Measurements from ENCODE around the gene TMEM203. TPM values are rescaled to one million over a fixed set of nuclear protein-coding genes. Genes with fewer than 3 reads are reported as not detected.

Gene TMEM203
- polyA plus RNA-seq, 1 of the 3 experiments (the other 2 are of a cell fraction) = 55.6 TPM

GRCh38 chr9:137222190-137223077 lies 17.0 kb upstream of the TMEM203 start, which contains the start of gene RNF208:
TSS of gene RNF208 (minus strand) at chr9:137222240. CDS start at chr9:137221212, 1,028 bp downstream.
- DNase-seq = peak; percentile 80
- Histone ChIP-seq H3F3A (replicated peaks; ENCODE audit: insufficient read depth) (peaks cover 16% of the 10 kb centered on the region), H3K27ac (ENCODE audit: low read depth in 2 of 2, low read length in 1 of 2) (peak within 1 kb of the TSS; percentile 15 to 76; a peak in 2 of 4 replicates), H4K20me1 (ENCODE audit: insufficient read depth) (no peaks in the 10 kb centered on the region), H2AFZ (ENCODE audit: low read depth) (0 out of 2 replicates have a peak within 1 kb of the TSS, but pooled peaks have one; percentile 46), H3K36me3 (replicated peaks in 1 of 2; ENCODE audit: control insufficient read depth in 1 of 2, insufficient read depth in 2 of 2, low read length in 1 of 2) (no peaks in the 10 kb centered on the region), H3K4me3 (ENCODE audit: low read depth in 2 of 2, low read length in 1 of 2) (peak within 1 kb of the TSS; percentile 56; a peak in 3 of 4 replicates), H3K4me2 (peak within 1 kb of the TSS; percentile 99), H3K4me1 (ENCODE audit: control insufficient read depth in 1 of 2, insufficient read depth in 2 of 2, low read depth in 1 of 2, low read length in 1 of 2) (peaks cover 5 to 33% of the 10 kb centered on the region in 2 experiments; a peak in 1 of 4 replicates), H3K9me2 (no peaks in the 10 kb centered on the region), H3K27me3 (ENCODE audit: insufficient read depth) (no peaks in the 10 kb centered on the region), H3K79me2 (ENCODE audit: insufficient read depth) (no peaks in the 10 kb centered on the region), H3K9me3 (no peaks in the 10 kb centered on the region), H3K9ac (peak within 1 kb of the TSS; percentile 49)
- TF ChIP-seq EZH2phosphoT487 (IDR thresholded peaks at IDR 0.05; ENCODE audit: borderline replicate concordance, low read depth) (no peak), SIN3A (IDR thresholded peaks at IDR 0.05; ENCODE audit: borderline replicate concordance, low read depth, low read length) (no peak), POLR2AphosphoS5 (IDR thresholded peaks at IDR 0.05; ENCODE audit: low read depth, low read length) (no peak), GATA2 (CRISPR knock-in tag; IDR thresholded peaks at IDR 0.05) (no peak), CTCF (IDR thresholded peaks at IDR 0.05) (no peak), USF2 (IDR thresholded peaks at IDR 0.05; ENCODE audit: borderline replicate concordance, low read depth, low read length) (no peak), MXI1 (IDR thresholded peaks at IDR 0.05; ENCODE audit: low read depth, low read length) (no peak), GABPA (IDR thresholded peaks at IDR 0.05; ENCODE audit: low read depth) (no peak), PBX3 (IDR thresholded peaks at IDR 0.05) (no peak), NFIC (IDR thresholded peaks at IDR 0.05; ENCODE audit: borderline replicate concordance) (no peak), RXRA (IDR thresholded peaks at IDR 0.05; ENCODE audit: borderline replicate concordance, low read depth) (no peak), MAX (IDR thresholded peaks at IDR 0.05; ENCODE audit: low read depth) (no peak), USF1 (IDR thresholded peaks at IDR 0.05; ENCODE audit: borderline replicate concordance, low read depth) (no peak), ELF1 (IDR thresholded peaks at IDR 0.05) (no peak), RCOR1 (IDR thresholded peaks at IDR 0.05; ENCODE audit: low read length) (no peak), SMC3 (IDR thresholded peaks at IDR 0.05; ENCODE audit: low read depth, low read length) (no peak)
- CTCF ChIA-PET = interaction anchor here (0.6 to 7.7 kb wide), 9 partner anchors 14 to 176 kb away, joined by 3 to 95 read pairs (median 3); partner anchors contain the start of genes NELFB, NPDC1 and TPRN
- WGBS (ENCODE audit: low lambda C conversion rate) = 23% methylated on average over 6 of the region's 88 CpGs
- POLR2A ChIA-PET = interaction anchor here (0.8 to 3.4 kb wide), 8 partner anchors 18 to 136 kb away, joined by 3 to 18 read pairs (median 4); partner anchors contain the start of genes ANAPC2, MAN1B1, NDOR1 and SSNA1
